Neural crest cell (in vitro differentiated cells): Measurements from ENCODE around the gene HOXD10. TPM values are rescaled to one million over a fixed set of nuclear protein-coding genes. Genes with fewer than 3 reads are reported as not detected.

Experiments used
- DNase-seq: peaks from one replicate; pipeline ENCODE4 v3.0.0; 2021; ENCODE audit warnings: low read depth, mixed read lengths, low spot score
- H3K27ac Mint-ChIP-seq: one replicate; pipeline ENCODE4 v1.8.0; 2021; ENCODE audit warnings: mild to moderate bottlenecking, mixed read lengths; ENCODE audit not compliant: unreplicated experiment
- H3K27me3 Mint-ChIP-seq: 2 replicates; pipeline ENCODE4 v1.8.0; 2021; ENCODE audit warnings: low read depth, mild to moderate bottlenecking, mixed read lengths
- H3K36me3 Mint-ChIP-seq: 2 replicates; pipeline ENCODE4 v1.8.0; 2021; ENCODE audit warnings: low read depth, mild to moderate bottlenecking, mixed read lengths
- H3K4me1 Mint-ChIP-seq: 2 replicates; pipeline ENCODE4 v1.8.0; 2021; ENCODE audit warnings: mixed read lengths
- H3K4me3 Mint-ChIP-seq: one replicate; pipeline ENCODE4 v1.8.0; 2021; ENCODE audit warnings: mild to moderate bottlenecking, mixed read lengths
- H3K9me3 Mint-ChIP-seq: 2 replicates; pipeline ENCODE4 v1.8.0; 2021; ENCODE audit warnings: mixed read lengths
- CTCF ChIP-seq: fragments of 200-600 bp; sonication (generic); conservative IDR thresholded peaks from 2 replicates; pipeline ENCODE4 v1.5.0; 2021; ENCODE audit warnings: antibody characterized with exemption, mild to moderate bottlenecking
- total RNA-seq: library from RNA; stranded (reverse); gene quantifications from 2 replicates; pipeline ENCODE4 v1.2.1, GENCODE V29; 2021

HOXD10 gene
- total RNA-seq, 1 donor from 2014 or later, result not detected

- H3K9me3 Mint-ChIP-seq, result peaks cover 3% of the 10 kb centered on the region
- DNase-seq, result no peak
- no peak for TF ChIP-seq CTCF
- H3K27me3 Mint-ChIP-seq, result peaks cover 100% of the 10 kb centered on the region
- H3K4me3 Mint-ChIP-seq, result peak overlapping the region; percentile 20
- H3K27ac Mint-ChIP-seq, result no peak overlapping the region
- peaks cover 4% of the 10 kb centered on the region for H3K36me3 Mint-ChIP-seq
- peaks cover 16% of the 10 kb centered on the region for H3K4me1 Mint-ChIP-seq
These were observed 44.6 kb downstream of the HOXD10 start for GRCh38 chr2:176160986-176161824.

- H3K36me3 Mint-ChIP-seq, result peaks cover 4% of the 10 kb centered on the region
- peaks cover 16% of the 10 kb centered on the region for H3K4me1 Mint-ChIP-seq
- no peak for DNase-seq
- H3K27ac Mint-ChIP-seq, result no peak overlapping the region
- H3K27me3 Mint-ChIP-seq, result peaks cover 100% of the 10 kb centered on the region
- H3K4me3 Mint-ChIP-seq, result peak overlapping the region; percentile 62
- H3K9me3 Mint-ChIP-seq, result peaks cover 3% of the 10 kb centered on the region
- no peak for TF ChIP-seq CTCF
These were observed 45.4 kb downstream of the HOXD10 start for GRCh38 chr2:176161825-176162626.

GRCh38 chr2:176162911-176163671, 46.5 kb downstream of the HOXD10 start:
- TF ChIP-seq CTCF, result no peak
- peak overlapping the region; percentile 64 for H3K4me3 Mint-ChIP-seq
- H3K27ac Mint-ChIP-seq, result no peak overlapping the region
- no peak for DNase-seq
- H3K4me1 Mint-ChIP-seq, result peaks cover 8% of the 10 kb centered on the region
- peaks cover 100% of the 10 kb centered on the region for H3K27me3 Mint-ChIP-seq
- peaks cover 6% of the 10 kb centered on the region for H3K9me3 Mint-ChIP-seq
- H3K36me3 Mint-ChIP-seq, result peaks cover 4% of the 10 kb centered on the region

GRCh38 chr2:176163672-176164056, 47.1 kb downstream of the HOXD10 start:
- Mint-ChIP-seq H3K9me3 (peaks cover 6% of the 10 kb centered on the region), H3K27me3 (peaks cover 100% of the 10 kb centered on the region), H3K36me3 (peaks cover 4% of the 10 kb centered on the region), H3K4me3 (no peak overlapping the region), H3K27ac (no peak overlapping the region), H3K4me1 (peaks cover 4% of the 10 kb centered on the region)
- DNase-seq, result no peak
- TF ChIP-seq CTCF, result no peak

GRCh38 chr2:176164201-176164600, 47.6 kb downstream of the HOXD10 start:
- no peak for TF ChIP-seq CTCF
- peaks cover 4% of the 10 kb centered on the region for H3K4me1 Mint-ChIP-seq
- peaks cover 100% of the 10 kb centered on the region for H3K27me3 Mint-ChIP-seq
- no peak overlapping the region for H3K27ac Mint-ChIP-seq
- DNase-seq, result no peak
- H3K36me3 Mint-ChIP-seq, result peaks cover 4% of the 10 kb centered on the region
- H3K4me3 Mint-ChIP-seq, result no peak overlapping the region
- H3K9me3 Mint-ChIP-seq, result peaks cover 6% of the 10 kb centered on the region
